NCI-H146 treated with DMSO at 0.1 percent for 48 hours (cell line): ENCODE data around the gene BLVRA.
A peak's percentile ranks its signal among the peaks of the same experiment; 100 is the strongest.
"Not testable (repeated sequence)": the region's sequence is repeated elsewhere in the genome, so short reads cannot be mapped to it uniquely, and the experiment has no call there.

Source experiments
- DNase-seq: peaks from one replicate; lab custom pipeline; 2025; ENCODE audit not compliant: unreplicated experiment; lab: John Stamatoyannopoulos, UW

BLVRA gene

GRCh38 chr7:43758029-43758821, at the start of gene BLVRA:
Gene BLVRA (plus strand): TSS chr7:43758680. CDS start chr7:43771159, 12,479 bp downstream.
- DNase-seq = no peak

GRCh38 chr7:43711503-43711902, 47.0 kb upstream of the BLVRA start:
- no peak for DNase-seq

- DNase-seq = not testable (repeated sequence)
Observed at GRCh38 chr7:43715966-43716365, 42.5 kb upstream of the BLVRA start.

GRCh38 chr7:43716598-43716997, 41.9 kb upstream of the BLVRA start:
- no peak for DNase-seq

GRCh38 chr7:43721193-43721806, 37.2 kb upstream of the BLVRA start:
- DNase-seq = peak; percentile 3

GRCh38 chr7:43723007-43723341, 35.5 kb upstream of the BLVRA start:
- no peak for DNase-seq

GRCh38 chr7:43725251-43725650, 33.2 kb upstream of the BLVRA start:
- no peak for DNase-seq

- no peak for DNase-seq
Observed at GRCh38 chr7:43726466-43726865, 32.0 kb upstream of the BLVRA start.

- no peak for DNase-seq
Observed at GRCh38 chr7:43727003-43727402, 31.5 kb upstream of the BLVRA start.

GRCh38 chr7:43727494-43727893, 31.0 kb upstream of the BLVRA start:
- no peak for DNase-seq

GRCh38 chr7:43729214-43729923, 29.1 kb upstream of the BLVRA start, which contains the start of gene COA1:
Gene COA1 (minus strand): TSS chr7:43729523. CDS start chr7:43648614, 80,909 bp downstream.
- DNase-seq = peak; percentile 89

GRCh38 chr7:43729924-43730248, 28.6 kb upstream of the BLVRA start:
- no peak for DNase-seq

GRCh38 chr7:43731494-43731893, 27.0 kb upstream of the BLVRA start:
- not testable (repeated sequence) for DNase-seq

- DNase-seq = not testable (repeated sequence)
Observed at GRCh38 chr7:43734575-43735332, 23.7 kb upstream of the BLVRA start.

GRCh38 chr7:43735403-43735801, 23.1 kb upstream of the BLVRA start:
- DNase-seq = no peak

GRCh38 chr7:43735802-43736603, 22.5 kb upstream of the BLVRA start:
- no peak for DNase-seq

- DNase-seq = no peak
Observed at GRCh38 chr7:43737467-43738127, 20.9 kb upstream of the BLVRA start.

- DNase-seq = no peak
Observed at GRCh38 chr7:43742692-43743091, 15.8 kb upstream of the BLVRA start.

GRCh38 chr7:43747328-43748105, 11.0 kb upstream of the BLVRA start:
- DNase-seq = no peak
